Peyer's patch (tissue), 4 donors: Measurements from ENCODE around the gene PLA2G2F. TPM values are rescaled to one million over a fixed set of nuclear protein-coding genes. Genes with fewer than 3 reads are reported as not detected.

Experiments used
- DNase-seq, 3 donors: peaks; one replicate each; pipeline ENCODE4 v3.0.0-alpha.2; 2017 to 2019
- H3K27ac ChIP-seq, 4 donors: fragments of 200-600 bp; sonication (generic); one replicate each; pipeline ENCODE4 v1.5.1; 2016 to 2019
- H3K27me3 ChIP-seq, 2 donors: fragments of 200-600 bp; sonication (generic); one replicate each; pipeline ENCODE4 v1.5.1; 2019
- H3K36me3 ChIP-seq, 3 donors: fragments of 200-600 bp; sonication (generic); one replicate each; pipeline ENCODE4 v1.5.1; 2016 to 2019
- H3K4me1 ChIP-seq, 4 donors: fragments of 200-600 bp; sonication (generic); one replicate each; pipeline ENCODE4 v1.5.1; 2016 to 2019
- H3K4me3 ChIP-seq, 4 donors: fragments of 200-600 bp; sonication (generic); 1 replicate in 3 of 4; 2 replicates in 1 of 4; pipeline ENCODE4 v1.5.1; 2016 to 2019; ENCODE audit warnings: mild to moderate bottlenecking in 1 of 4
- H3K9me3 ChIP-seq, 4 donors: fragments of 200-600 bp; sonication (generic); one replicate each; pipeline ENCODE4 v1.5.1; 2016 to 2019; ENCODE audit warnings: mild to moderate bottlenecking in 1 of 4
- CTCF ChIP-seq, 6 experiments: fragments of 450-650 bp in 4 of 6; fragments of 200-600 bp in 2 of 6; sonication (generic) in 1 of 6; IDR thresholded peaks; one replicate each; pipeline ENCODE4 v1.5.1; 2017 to 2019; ENCODE audit warnings: antibody characterized with exemption in 6 of 6, mild to moderate bottlenecking in 3 of 6, moderate library complexity in 1 of 6
- POLR2A ChIP-seq, 2 donors: fragments of 450-650 bp; IDR thresholded peaks; one replicate each; pipeline ENCODE4 v1.5.1; 2017; ENCODE audit warnings: antibody characterized with exemption in 2 of 2, mild to moderate bottlenecking in 2 of 2, moderate library complexity in 2 of 2
- total RNA-seq, 4 donors: library from RNA; depleted of rRNA; stranded (reverse); fragments of >200 nt; gene quantifications; one replicate each; pipeline ENCODE4 v1.1.0, GENCODE V29; 2016

Gene PLA2G2F
- under 1 TPM in 2 of 4 donors, not detected in 2; 0.27 to 0.35 TPM for total RNA-seq

GRCh38 chr1:20138961-20139550, at the start of gene PLA2G2F:
Gene PLA2G2F (plus strand): TSS chr1:20139323. CDS start chr1:20139428, 105 bp downstream.
- H3K36me3 ChIP-seq, result no peaks in the 10 kb centered on the region
- TF ChIP-seq POLR2A (IDR thresholded peaks at IDR 0.05) (no peak), CTCF (IDR thresholded peaks at IDR 0.05) (no peak)
- H3K27ac ChIP-seq, result no peak within 1 kb of the TSS
- no peaks in the 10 kb centered on the region for H3K9me3 ChIP-seq
- no peak for DNase-seq
- H3K4me3 ChIP-seq, result no peak within 1 kb of the TSS
- no peaks in the 10 kb centered on the region for H3K4me1 ChIP-seq
- H3K27me3 ChIP-seq, result no peaks in the 10 kb centered on the region

- H3K4me1 ChIP-seq, result no peaks in the 10 kb centered on the region
- no peak overlapping the region for H3K4me3 ChIP-seq
- no peaks in the 10 kb centered on the region for H3K27me3 ChIP-seq
- H3K9me3 ChIP-seq, result no peaks in the 10 kb centered on the region
- DNase-seq, result no peak
- TF ChIP-seq POLR2A (IDR thresholded peaks at IDR 0.05), result no peak
- TF ChIP-seq CTCF (IDR thresholded peaks at IDR 0.05), result no peak
- no peak overlapping the region for H3K27ac ChIP-seq
- no peaks in the 10 kb centered on the region for H3K36me3 ChIP-seq
These were observed 49.6 kb upstream of the PLA2G2F start for GRCh38 chr1:20089328-20090077.

GRCh38 chr1:20090119-20090518, 49.0 kb upstream of the PLA2G2F start:
- Histone ChIP-seq H3K4me1 (no peaks in the 10 kb centered on the region), H3K4me3 (no peak overlapping the region), H3K27ac (no peak overlapping the region), H3K9me3 (no peaks in the 10 kb centered on the region), H3K36me3 (no peaks in the 10 kb centered on the region), H3K27me3 (no peaks in the 10 kb centered on the region)
- no peak for TF ChIP-seq POLR2A (IDR thresholded peaks at IDR 0.05)
- no peak for TF ChIP-seq CTCF (IDR thresholded peaks at IDR 0.05)
- no peak for DNase-seq

GRCh38 chr1:20090641-20091040, 48.5 kb upstream of the PLA2G2F start:
- no peak for DNase-seq
- no peak for TF ChIP-seq CTCF (IDR thresholded peaks at IDR 0.05)
- TF ChIP-seq POLR2A (IDR thresholded peaks at IDR 0.05), result no peak
- H3K9me3 ChIP-seq, result no peaks in the 10 kb centered on the region
- no peak overlapping the region for H3K4me3 ChIP-seq
- H3K36me3 ChIP-seq, result no peaks in the 10 kb centered on the region
- H3K4me1 ChIP-seq, result no peaks in the 10 kb centered on the region
- no peaks in the 10 kb centered on the region for H3K27me3 ChIP-seq
- no peak overlapping the region for H3K27ac ChIP-seq

GRCh38 chr1:20093303-20093702, 45.8 kb upstream of the PLA2G2F start:
- Histone ChIP-seq H3K27me3 (no peaks in the 10 kb centered on the region), H3K36me3 (no peaks in the 10 kb centered on the region), H3K9me3 (no peaks in the 10 kb centered on the region), H3K4me1 (no peaks in the 10 kb centered on the region), H3K27ac (no peak overlapping the region), H3K4me3 (no peak overlapping the region)
- TF ChIP-seq POLR2A (IDR thresholded peaks at IDR 0.05) (no peak), CTCF (IDR thresholded peaks at IDR 0.05) (no peak)
- no peak for DNase-seq
